A673 (cell line): ENCODE measurements around the gene MTAP. TPM values are rescaled to one million over a fixed set of nuclear protein-coding genes. Genes with fewer than 3 reads are reported as not detected.

Experiments
- BruUV-seq: library from RNA; stranded (reverse); fragments of 400-500 nt; replicated peaks from 2 replicates; lab custom pipeline; 2021; lab: Mats Ljungman, UMichigan
- CTCF ChIA-PET: fragments of 300-600 bp; sonication (Branson Sonifier 250); formaldehyde crosslinking; loops from one replicate; lab custom pipeline; 2022; ENCODE audit warnings: antibody characterized with exemption; lab: Charles Lee
- POLR2A ChIA-PET: fragments of 300-600 bp; sonication (Branson Sonifier 250); formaldehyde crosslinking; loops from one replicate; lab custom pipeline; 2022; ENCODE audit warnings: antibody characterized with exemption; ENCODE audit not compliant: low non-redundant PET; lab: Charles Lee
- DNase-seq: peaks from one replicate; pipeline ENCODE4 v3.0.0-alpha.2; 2015; ENCODE audit warnings: low spot score
- H3K27ac ChIP-seq: fragments of 200-600 bp; sonication (generic); 2 replicates; pipeline ENCODE4 v1.5.1; 2016; ENCODE audit warnings: mixed run types, low read depth, mild to moderate bottlenecking, mixed read lengths, antibody characterized with exemption, low read length; ENCODE audit not compliant: poor library complexity, severe bottlenecking
- H3K27me3 ChIP-seq: fragments of 200-600 bp; sonication (generic); replicated peaks from 2 replicates; pipeline ENCODE4 v1.6.1; 2017; ENCODE audit warnings: mixed run types, low read depth, mild to moderate bottlenecking, mixed read lengths, antibody characterized with exemption, low read length; ENCODE audit not compliant: insufficient read depth, poor library complexity
- H3K36me3 ChIP-seq: fragments of 200-600 bp; sonication (generic); 2 replicates; pipeline ENCODE4 v1.6.1; 2016; ENCODE audit warnings: mixed run types, mild to moderate bottlenecking, mixed read lengths, antibody characterized with exemption, low read length; ENCODE audit not compliant: insufficient read depth, poor library complexity, severe bottlenecking
- H3K4me1 ChIP-seq: fragments of 200-600 bp; sonication (generic); 2 replicates; pipeline ENCODE4 v1.6.1; 2017; ENCODE audit warnings: mixed run types, mild to moderate bottlenecking, mixed read lengths, antibody characterized with exemption, low read length; ENCODE audit not compliant: insufficient read depth, poor library complexity, severe bottlenecking
- H3K4me3 ChIP-seq: fragments of 200-600 bp; sonication (generic); 2 replicates; pipeline ENCODE4 v1.5.1; 2016; ENCODE audit warnings: low read depth, mixed run types, mild to moderate bottlenecking, mixed read lengths, low read length; ENCODE audit not compliant: poor library complexity, severe bottlenecking
- H3K9me3 ChIP-seq: fragments of 200-600 bp; sonication (generic); 2 replicates; pipeline ENCODE4 v1.6.1; 2016; ENCODE audit warnings: mixed run types, low read depth, mild to moderate bottlenecking, mixed read lengths, antibody characterized with exemption, low read length; ENCODE audit not compliant: poor library complexity, severe bottlenecking
- CTCF ChIP-seq: fragments of 300-800, 200-600 bp; sonication (generic); conservative IDR thresholded peaks from 2 replicates; pipeline ENCODE4 v1.5.1; 2017; ENCODE audit warnings: low read depth, mild to moderate bottlenecking, antibody characterized with exemption, low read length, moderate library complexity, mixed read lengths
- EZH2 ChIP-seq: fragments of 200-600 bp; sonication (generic); IDR thresholded peaks from 2 replicates; pipeline ENCODE4 v1.6.1; 2017; ENCODE audit warnings: borderline replicate concordance, low read depth, mild to moderate bottlenecking, mixed read lengths, antibody characterized with exemption, low read length; ENCODE audit not compliant: poor library complexity, severe bottlenecking
- intact Hi-C: fragments of 100-400 bp; cut with micrococcal nuclease; formaldehyde crosslinking; loops from one replicate; pipeline ENCODE4 v1.10.0; 2022; ENCODE audit not compliant: unreplicated experiment
- total RNA-seq: library from RNA; stranded (reverse); gene quantifications from 2 replicates; pipeline ENCODE4 v1.2.3, GENCODE V29; 2021

MTAP gene
- total RNA-seq, 1 experiment from 2014 or later: 39.2 TPM

GRCh38 chr9:21777701-21778100 is 24.7 kb upstream of the MTAP start:
- Histone ChIP-seq H3K36me3 (no peaks in the 10 kb centered on the region), H3K4me3 (no peak overlapping the region), H3K4me1 (no peaks in the 10 kb centered on the region), H3K27ac (peak overlapping the region; percentile 47), H3K27me3 (no peaks in the 10 kb centered on the region), H3K9me3 (no peaks in the 10 kb centered on the region)
- ChIA-PET POLR2A (no interaction called here), CTCF (no interaction called here)
- BruUV-seq: no TSS peak
- TF ChIP-seq EZH2: no peak
- no peak for TF ChIP-seq CTCF
- intact Hi-C loops: no loop called here
- no peak for DNase-seq

- CTCF ChIA-PET: no interaction called here
- intact Hi-C loops: no loop called here
- H3K27ac ChIP-seq: peak overlapping the region; percentile 47
Observed at GRCh38 chr9:21778304-21778703, 24.1 kb upstream of the MTAP start.

GRCh38 chr9:21779397-21779796 is 23.0 kb upstream of the MTAP start:
- Histone ChIP-seq H3K4me3 (no peak overlapping the region), H3K27me3 (no peaks in the 10 kb centered on the region), H3K36me3 (no peaks in the 10 kb centered on the region), H3K4me1 (no peaks in the 10 kb centered on the region), H3K9me3 (no peaks in the 10 kb centered on the region), H3K27ac (no peak overlapping the region)
- no peak for DNase-seq
- TF ChIP-seq CTCF (no peak), EZH2 (no peak)
- BruUV-seq: no TSS peak
- ChIA-PET POLR2A (no interaction called here), CTCF (no interaction called here)
- intact Hi-C loops: no loop called here

More at GRCh38 chr9:21778304-21778703, 24.1 kb upstream of the MTAP start:
- POLR2A ChIA-PET: no interaction called here
- Histone ChIP-seq H3K36me3 (no peaks in the 10 kb centered on the region), H3K4me3 (no peak overlapping the region), H3K4me1 (no peaks in the 10 kb centered on the region), H3K27me3 (no peaks in the 10 kb centered on the region), H3K9me3 (no peaks in the 10 kb centered on the region)
- BruUV-seq: no TSS peak
- no peak for DNase-seq
- TF ChIP-seq CTCF (no peak), EZH2 (no peak)
